DOHH2 (cell line): Measurements from ENCODE around the gene C1QTNF6.
A peak's percentile ranks its signal among the peaks of the same experiment; 100 is the strongest.

ENCODE experiments used
- CTCF ChIP-seq: fragments of 200-600 bp; sonication (generic); IDR thresholded peaks from one replicate; pipeline ENCODE4 v1.5.1; 2014; ENCODE audit warnings: antibody characterized with exemption, mild to moderate bottlenecking, low read depth, low read length; ENCODE audit not compliant: poor library complexity, severe bottlenecking
- EZH2phosphoT487 ChIP-seq: fragments of 200-600 bp; sonication (generic); IDR thresholded peaks from 2 replicates; pipeline ENCODE4 v1.6.1; 2017; ENCODE audit warnings: borderline replicate concordance, mild to moderate bottlenecking, antibody characterized with exemption, low read length, moderate library complexity, mixed read lengths

- TF ChIP-seq CTCF (peak; percentile 81), EZH2phosphoT487 (no peak)
These were observed 10.4 kb upstream of the C1QTNF6 start for GRCh38 chr22:37198258-37199102.
